SU-DHL-6 (cell line): ENCODE measurements around the gene GALNT17.

Source experiments
- H2AFZ ChIP-seq: fragments of 200-600 bp; sonication (generic); 2 replicates; pipeline ENCODE4 v1.6.1; 2014; ENCODE audit warnings: low read depth, mild to moderate bottlenecking, moderate library complexity, mixed read lengths, antibody characterized with exemption, low read length; ENCODE audit not compliant: severe bottlenecking
- H3F3A ChIP-seq: fragments of 200-600 bp; shearing (Covaris generic); 2 replicates; pipeline ENCODE4 v1.6.0; 2016; ENCODE audit warnings: antibody characterized with exemption, mild to moderate bottlenecking; ENCODE audit not compliant: insufficient read depth
- H3K27ac ChIP-seq: fragments of 200-600 bp; sonication (generic); 2 replicates; pipeline ENCODE4 v1.5.1; 2016; ENCODE audit warnings: low read depth, mild to moderate bottlenecking, low read length, moderate library complexity, mixed read lengths
- H3K27me3 ChIP-seq: fragments of 200-600 bp; sonication (generic), shearing (Covaris generic); 2 replicates; pipeline ENCODE4 v1.6.0; 2014; ENCODE audit warnings: mild to moderate bottlenecking, low read length
- H3K36me3 ChIP-seq: fragments of 200-600 bp; sonication (generic); 2 replicates; pipeline ENCODE4 v1.6.1; 2014; ENCODE audit warnings: mild to moderate bottlenecking, low read length, mixed read lengths
- H3K4me2 ChIP-seq: fragments of 300-600, 200-600 bp; shearing (Covaris generic), sonication (generic); 2 replicates; pipeline ENCODE4 v1.6.0; 2014; ENCODE audit warnings: low read length, low read depth, mild to moderate bottlenecking; ENCODE audit not compliant: poor library complexity, severe bottlenecking
- H3K4me3 ChIP-seq: fragments of 200-600 bp; sonication (generic); 2 replicates; pipeline ENCODE4 v1.5.1; 2014; ENCODE audit warnings: antibody characterized with exemption, low read length, mild to moderate bottlenecking, mixed read lengths; ENCODE audit not compliant: insufficient read depth, poor library complexity, severe bottlenecking
- H3K79me2 ChIP-seq: fragments of 200-600 bp; sonication (generic); 2 replicates; pipeline ENCODE4 v1.6.1; 2014; ENCODE audit warnings: mild to moderate bottlenecking, low read length, moderate library complexity; ENCODE audit not compliant: insufficient read depth
- H3K9ac ChIP-seq: fragments of 200-600 bp; sonication (generic); 2 replicates; pipeline ENCODE4 v1.7.0; 2014; ENCODE audit warnings: mild to moderate bottlenecking, low read length
- H3K9me2 ChIP-seq: fragments of 200-600 bp; sonication (generic); replicated peaks from 2 replicates; pipeline ENCODE4 v1.6.1; 2014; ENCODE audit warnings: low read length; ENCODE audit not compliant: insufficient read depth
- H3K9me3 ChIP-seq: fragments of 200-600 bp; sonication (generic); 2 replicates; pipeline ENCODE4 v1.6.1; 2014; ENCODE audit warnings: low read length, mixed read lengths; ENCODE audit not compliant: insufficient read depth
- H4K20me1 ChIP-seq: fragments of 200-600 bp; sonication (generic); 2 replicates; pipeline ENCODE4 v1.6.1; 2014; ENCODE audit warnings: low read depth, mild to moderate bottlenecking, antibody characterized with exemption, low read length, moderate library complexity, mixed read lengths
- CTCF ChIP-seq: fragments of 200-600 bp; sonication (generic); IDR thresholded peaks from one replicate; pipeline ENCODE4 v1.5.1; 2017; ENCODE audit warnings: antibody characterized with exemption, mild to moderate bottlenecking, low read length, moderate library complexity; ENCODE audit not compliant: insufficient read depth, poor library complexity, severe bottlenecking
- EZH2phosphoT487 ChIP-seq: fragments of 200-600 bp; sonication (generic), shearing (Covaris generic); conservative IDR thresholded peaks from 2 replicates; pipeline ENCODE4 v1.6.1; 2018; ENCODE audit warnings: mild to moderate bottlenecking, antibody characterized with exemption, low read length, moderate library complexity, mixed read lengths

Gene GALNT17

GRCh38 chr7:71527213-71527612, 395.3 kb downstream of the GALNT17 start:
- TF ChIP-seq CTCF (no peak), EZH2phosphoT487 (no peak)
- no peaks in the 10 kb centered on the region for H3K36me3 ChIP-seq
- H3K4me3 ChIP-seq, result no peak overlapping the region
- no peaks in the 10 kb centered on the region for H3K9me2 ChIP-seq
- H3K4me2 ChIP-seq, result no peak overlapping the region
- H3K79me2 ChIP-seq, result no peaks in the 10 kb centered on the region
- H3K9ac ChIP-seq, result no peak overlapping the region
- no peaks in the 10 kb centered on the region for H3F3A ChIP-seq
- no peak overlapping the region for H3K27ac ChIP-seq
- H3K9me3 ChIP-seq, result peaks cover 14% of the 10 kb centered on the region; the same call in 1 of the 2 replicates
- H3K27me3 ChIP-seq, result no peaks in the 10 kb centered on the region
- no peaks in the 10 kb centered on the region for H4K20me1 ChIP-seq
- H2AFZ ChIP-seq, result no peak overlapping the region

- Histone ChIP-seq H3K9ac (no peak overlapping the region), H3K79me2 (no peaks in the 10 kb centered on the region), H3K27ac (no peak overlapping the region), H2AFZ (no peak overlapping the region), H3K4me3 (no peak overlapping the region), H4K20me1 (no peaks in the 10 kb centered on the region), H3K27me3 (no peaks in the 10 kb centered on the region), H3F3A (no peaks in the 10 kb centered on the region), H3K9me2 (no peaks in the 10 kb centered on the region), H3K4me2 (no peak overlapping the region), H3K9me3 (no peaks in the 10 kb centered on the region; the same call in 1 of the 2 replicates), H3K36me3 (no peaks in the 10 kb centered on the region)
- TF ChIP-seq EZH2phosphoT487, result no peak
- no peak for TF ChIP-seq CTCF
Measured at GRCh38 chr7:71535616-71536015, 403.7 kb downstream of the GALNT17 start.

- Histone ChIP-seq H3K27me3 (no peaks in the 10 kb centered on the region), H3F3A (no peaks in the 10 kb centered on the region), H3K4me2 (no peak overlapping the region), H2AFZ (no peak overlapping the region), H3K4me3 (no peak overlapping the region), H3K27ac (no peak overlapping the region), H3K36me3 (no peaks in the 10 kb centered on the region), H3K9me2 (no peaks in the 10 kb centered on the region), H3K9me3 (no peaks in the 10 kb centered on the region; the same call in 1 of the 2 replicates), H3K79me2 (no peaks in the 10 kb centered on the region), H4K20me1 (no peaks in the 10 kb centered on the region), H3K9ac (no peak overlapping the region)
- TF ChIP-seq CTCF (no peak), EZH2phosphoT487 (no peak)
Measured at GRCh38 chr7:71538210-71538609, 406.3 kb downstream of the GALNT17 start.

- no peak overlapping the region for H3K27ac ChIP-seq
- no peak overlapping the region for H3K4me2 ChIP-seq
Measured at GRCh38 chr7:71539615-71540014, 407.7 kb downstream of the GALNT17 start.

More at GRCh38 chr7:71539615-71540014, 407.7 kb downstream of the GALNT17 start:
- no peak overlapping the region for H3K4me3 ChIP-seq
- no peaks in the 10 kb centered on the region for H3K9me2 ChIP-seq
- no peaks in the 10 kb centered on the region for H3F3A ChIP-seq
- TF ChIP-seq CTCF, result no peak
- TF ChIP-seq EZH2phosphoT487, result no peak
- H2AFZ ChIP-seq, result no peak overlapping the region
- H3K36me3 ChIP-seq, result no peaks in the 10 kb centered on the region
- no peak overlapping the region for H3K9ac ChIP-seq
- no peaks in the 10 kb centered on the region; the same call in 1 of the 2 replicates for H3K9me3 ChIP-seq
- H3K79me2 ChIP-seq, result no peaks in the 10 kb centered on the region
- H3K27me3 ChIP-seq, result no peaks in the 10 kb centered on the region
- H4K20me1 ChIP-seq, result no peaks in the 10 kb centered on the region
